TTC549 (cell line): ENCODE measurements around the gene ALPL.
"Not testable (repeated sequence)": the region's sequence is repeated elsewhere in the genome, so short reads cannot be mapped to it uniquely, and the experiment has no call there.

ENCODE experiments used
- FAIRE-seq: peaks from 2 replicates; lab custom pipeline; 2012; peaks lifted over from hg19 to GRCh38; lab: Jason Lieb, UNC

Gene ALPL

DNA sequence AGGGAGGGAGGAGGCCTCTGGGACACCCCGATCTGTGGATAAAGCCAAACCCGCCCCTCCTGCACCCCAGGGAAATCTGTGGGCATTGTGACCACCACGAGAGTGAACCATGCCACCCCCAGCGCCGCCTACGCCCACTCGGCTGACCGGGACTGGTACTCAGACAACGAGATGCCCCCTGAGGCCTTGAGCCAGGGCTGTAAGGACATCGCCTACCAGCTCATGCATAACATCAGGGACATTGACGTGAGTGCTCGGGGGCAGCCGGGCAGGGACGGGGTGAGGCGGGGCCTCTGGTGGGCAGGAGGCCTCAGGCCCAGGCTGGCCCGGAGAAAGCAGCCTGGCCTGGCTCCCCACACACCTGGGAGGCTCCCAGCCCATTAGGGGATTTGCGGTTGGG lies 54.7 kb downstream of the ALPL start:
- FAIRE-seq = no peak

DNA sequence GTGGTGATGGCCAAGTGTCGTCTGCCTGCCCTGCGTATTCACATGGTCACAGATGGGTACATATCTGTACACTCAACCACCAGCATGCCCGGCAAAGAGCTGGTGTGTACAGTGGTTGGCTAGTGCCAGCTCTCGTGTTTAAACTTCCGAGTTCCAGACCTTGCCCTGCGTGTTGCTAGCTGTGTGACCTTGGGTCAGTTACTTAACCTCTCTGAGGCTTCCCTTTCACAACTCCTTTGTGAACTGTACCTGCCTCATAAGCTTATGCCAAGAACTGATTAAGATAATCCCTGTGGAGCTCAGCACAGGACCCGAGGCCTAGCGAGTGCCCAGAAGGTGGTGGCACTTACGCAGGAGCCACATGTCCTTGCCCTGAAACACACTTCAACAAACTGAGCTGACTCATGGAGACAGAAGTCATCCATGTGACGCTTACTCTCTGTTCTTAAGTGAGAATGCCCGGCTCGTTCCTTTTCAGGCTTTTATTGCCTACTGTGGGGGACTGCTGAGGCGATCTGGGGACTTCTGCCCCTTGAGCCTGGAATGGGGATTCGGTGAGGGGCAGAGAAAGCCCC lies 55.4 kb downstream of the ALPL start:
- FAIRE-seq = no peak

DNA sequence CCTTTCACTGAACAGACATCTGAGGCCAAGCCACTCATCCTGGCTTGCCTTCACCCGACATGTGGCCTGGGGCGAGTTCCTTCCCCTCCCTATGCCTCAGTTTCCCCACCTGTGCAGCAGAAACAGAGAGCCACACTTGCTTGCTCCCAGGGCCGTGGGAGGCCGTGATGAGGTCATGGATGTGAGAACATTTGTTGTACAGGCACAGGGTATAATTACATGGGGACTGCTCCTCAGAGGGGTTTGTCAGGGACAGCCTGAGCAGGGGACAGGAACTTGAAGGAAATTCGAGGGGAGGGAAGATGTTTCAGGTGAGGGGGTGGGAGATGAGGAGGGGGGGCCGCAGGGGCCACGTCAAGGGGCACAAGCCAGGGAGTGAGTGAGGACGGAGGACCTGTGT lies 56.1 kb downstream of the ALPL start:
- FAIRE-seq = no peak

DNA sequence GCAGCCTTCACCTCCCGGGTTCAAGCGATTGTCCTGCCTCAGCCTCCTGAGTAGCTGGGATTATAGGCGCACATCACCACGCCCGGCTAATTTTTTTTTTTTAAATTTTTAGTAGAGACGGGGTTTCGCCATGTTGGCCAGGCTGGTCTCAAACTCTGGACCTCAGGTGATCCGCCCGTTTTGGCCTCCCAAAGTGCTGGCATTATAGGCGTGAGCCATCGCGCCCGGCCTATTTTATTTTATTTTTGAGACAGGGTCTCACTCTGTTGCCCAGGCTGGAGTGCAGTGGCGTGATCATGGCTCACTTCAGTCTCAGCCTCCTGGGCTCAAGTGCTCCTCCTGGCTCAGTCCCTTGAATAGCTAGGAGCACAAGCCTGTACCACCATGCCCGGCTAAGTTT lies 57.1 kb downstream of the ALPL start:
- FAIRE-seq = not testable (repeated sequence)

DNA sequence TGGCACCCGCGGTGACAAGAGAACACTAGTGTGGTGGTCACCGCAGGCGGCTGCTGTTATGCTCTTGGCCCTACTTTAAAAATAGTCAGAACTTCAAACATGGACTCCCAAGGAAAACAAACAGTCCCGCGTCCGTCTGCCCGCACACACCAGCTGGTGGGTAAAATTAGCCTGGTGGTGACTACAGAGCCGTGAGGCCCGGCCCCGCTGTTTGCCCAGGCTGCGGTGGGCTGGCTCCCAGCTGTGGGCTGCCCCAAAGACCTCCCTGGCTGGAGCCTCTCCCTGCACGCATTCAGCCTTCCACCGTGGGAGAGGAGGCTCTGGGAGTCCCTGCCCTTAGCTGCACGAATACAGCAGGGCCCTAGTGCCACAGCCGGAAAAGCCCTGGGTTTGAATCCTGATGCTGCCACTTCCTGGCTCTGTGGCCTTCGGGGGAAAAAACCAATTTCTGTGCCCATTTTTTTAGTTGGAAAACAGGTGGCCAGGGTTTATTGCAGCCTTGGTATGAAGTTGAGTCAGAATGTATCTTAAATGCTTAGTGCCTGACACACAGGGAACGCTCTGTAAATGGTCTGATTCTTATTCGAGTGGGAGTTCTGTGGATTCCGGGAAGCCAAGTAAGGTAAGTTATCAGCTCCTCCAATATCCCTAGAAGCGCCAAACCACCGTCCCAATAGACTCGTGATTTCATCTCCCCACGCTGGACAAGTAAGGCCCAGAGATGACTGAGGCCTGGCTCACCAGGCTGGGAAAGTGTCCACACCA lies 58.2 kb downstream of the ALPL start:
- no peak for FAIRE-seq

DNA sequence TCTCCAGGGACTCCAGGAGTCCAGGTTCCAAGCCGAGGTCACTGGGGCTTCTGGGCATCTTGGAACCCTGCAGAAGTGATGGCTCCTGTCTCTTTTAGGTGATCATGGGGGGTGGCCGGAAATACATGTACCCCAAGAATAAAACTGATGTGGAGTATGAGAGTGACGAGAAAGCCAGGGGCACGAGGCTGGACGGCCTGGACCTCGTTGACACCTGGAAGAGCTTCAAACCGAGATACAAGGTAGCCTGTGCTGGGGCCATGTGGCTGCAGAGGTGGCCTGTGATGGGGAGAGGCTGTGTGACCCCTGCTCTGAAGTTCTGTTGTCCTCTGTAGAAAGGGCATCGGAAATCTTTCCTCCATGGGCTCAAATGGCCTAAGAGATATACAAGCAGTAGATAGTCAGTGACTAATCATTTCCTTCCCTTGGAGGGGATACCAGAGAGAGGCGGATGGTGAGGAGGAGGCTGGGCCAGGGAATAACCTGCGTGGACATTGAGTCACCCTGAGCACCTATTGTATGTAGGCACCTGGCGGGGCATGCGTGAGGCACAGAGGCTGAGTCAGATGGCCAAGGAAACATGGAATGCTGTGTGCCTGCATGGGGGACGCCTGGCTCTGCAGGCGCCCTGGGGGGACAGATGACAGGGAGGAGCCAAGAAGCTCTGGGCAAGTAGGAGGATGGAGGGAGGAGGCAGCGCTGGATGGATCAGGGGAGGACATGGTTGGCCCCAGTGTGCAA lies 59.0 kb downstream of the ALPL start:
- FAIRE-seq = no peak

DNA sequence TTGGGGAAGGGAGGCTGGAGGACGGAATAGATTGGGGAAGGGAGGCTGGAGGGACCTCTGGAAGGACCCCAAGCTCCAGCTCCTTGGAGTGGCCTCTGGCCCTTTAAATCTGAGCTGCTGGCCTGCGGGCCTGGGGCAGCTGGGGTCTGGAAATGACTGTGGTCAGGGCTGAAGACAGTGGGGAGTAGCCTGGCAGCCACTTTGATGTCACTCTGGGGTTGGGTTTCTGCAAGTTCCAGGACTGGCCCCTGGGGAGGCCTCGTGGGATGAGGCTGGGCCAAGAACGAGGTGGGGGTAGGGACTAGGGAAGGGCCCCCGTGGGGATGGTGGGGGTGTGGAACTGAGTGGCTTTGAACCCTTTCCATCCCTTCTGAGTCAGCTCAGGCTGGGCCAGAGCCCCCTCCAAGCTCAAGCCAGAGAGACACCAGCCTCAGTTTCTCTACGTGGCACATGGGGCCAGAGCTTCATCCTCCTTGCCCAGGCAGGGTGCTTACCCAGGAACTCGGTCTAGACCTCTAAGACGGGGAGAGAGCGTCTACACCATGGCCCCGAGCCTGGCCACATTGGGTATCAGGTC lies 59.7 kb downstream of the ALPL start:
- no peak for FAIRE-seq

DNA sequence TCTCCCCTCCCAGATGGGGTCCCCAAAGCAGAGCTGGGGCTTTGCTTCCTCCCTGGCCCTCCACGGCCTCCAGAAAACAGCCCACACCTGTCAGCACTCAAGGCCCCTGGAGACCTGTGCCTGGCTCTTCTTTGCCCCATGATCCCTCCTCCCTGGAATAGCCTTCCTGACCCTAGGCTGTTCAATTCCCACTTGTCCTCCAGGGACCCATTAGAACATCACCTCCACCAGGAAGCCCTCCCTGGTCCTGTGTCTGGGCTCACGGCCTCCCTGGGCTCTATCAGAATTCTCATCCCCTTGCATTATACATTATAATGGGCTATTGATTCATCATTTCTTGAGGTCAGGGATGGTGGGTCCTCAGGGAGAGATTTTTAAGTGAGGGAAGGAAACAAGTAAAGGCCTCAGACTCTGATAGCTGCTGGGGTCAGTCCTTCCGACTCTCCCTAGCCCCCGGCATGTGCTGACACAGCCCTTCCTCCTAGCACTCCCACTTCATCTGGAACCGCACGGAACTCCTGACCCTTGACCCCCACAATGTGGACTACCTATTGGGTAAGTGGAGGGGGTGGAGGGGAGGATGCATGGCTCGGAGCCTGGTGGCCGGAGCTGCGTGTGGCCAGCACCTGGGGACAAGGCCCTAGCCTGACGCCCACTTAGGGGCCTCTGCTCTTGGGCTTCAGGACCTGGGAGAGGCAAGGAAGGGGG lies 60.8 kb downstream of the ALPL start:
- no peak for FAIRE-seq

DNA sequence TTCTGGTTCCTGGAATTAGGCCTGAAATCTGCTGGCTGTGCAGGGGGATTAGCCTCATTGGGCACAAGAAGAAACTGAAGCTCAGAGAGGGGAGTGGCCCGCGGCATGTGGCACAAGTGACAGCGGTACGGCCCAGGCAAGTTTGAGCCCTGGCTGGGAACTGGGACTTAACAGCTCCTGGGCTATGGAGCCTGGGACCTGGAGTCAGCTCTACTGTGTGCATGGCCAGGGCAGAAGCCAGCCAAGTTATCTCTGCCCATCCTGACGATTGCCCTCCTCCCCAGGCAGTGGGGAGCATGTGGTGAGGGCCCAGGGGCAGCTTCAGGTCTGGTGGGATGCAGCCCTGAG lies 61.3 kb downstream of the ALPL start:
- no peak for FAIRE-seq

DNA sequence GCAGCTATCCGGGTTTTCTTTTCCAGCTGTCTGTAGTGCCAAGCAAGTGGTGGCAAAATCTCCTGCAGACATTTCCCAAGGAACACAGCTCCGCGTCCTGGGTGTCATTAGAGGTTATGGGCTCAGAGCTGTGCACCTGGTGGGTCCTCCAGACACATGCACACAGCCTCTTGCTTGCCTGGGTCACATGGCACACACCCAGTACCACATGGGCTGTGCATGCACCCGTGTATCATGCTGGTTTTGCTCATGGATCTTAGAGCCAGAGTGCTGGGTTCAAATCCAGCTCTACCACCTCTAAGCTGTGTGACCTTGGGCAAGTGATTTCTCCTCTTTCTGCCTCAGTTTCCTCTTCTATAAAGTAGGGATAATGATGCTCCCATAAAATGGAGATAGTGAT lies 61.7 kb downstream of the ALPL start:
- no peak for FAIRE-seq

DNA sequence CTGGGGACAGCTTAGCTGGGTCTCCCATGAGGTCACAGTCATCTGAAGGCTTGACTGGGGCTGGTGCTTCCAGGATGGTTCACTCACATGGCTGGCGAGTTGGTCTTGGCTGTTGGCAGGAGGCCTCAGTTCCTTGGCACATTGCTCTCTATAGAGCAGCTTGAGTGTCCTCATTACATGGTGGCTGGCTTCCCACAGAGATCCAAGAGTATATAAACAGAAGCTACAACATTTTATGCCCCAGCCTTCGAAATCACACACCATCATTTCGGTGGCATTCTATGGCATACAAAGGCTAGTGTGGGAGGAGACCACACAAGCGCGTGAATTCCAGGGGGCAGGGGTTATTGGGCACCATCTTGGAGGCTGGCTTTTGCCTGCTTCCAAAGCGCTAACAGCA lies 63.0 kb downstream of the ALPL start:
- FAIRE-seq = no peak

DNA sequence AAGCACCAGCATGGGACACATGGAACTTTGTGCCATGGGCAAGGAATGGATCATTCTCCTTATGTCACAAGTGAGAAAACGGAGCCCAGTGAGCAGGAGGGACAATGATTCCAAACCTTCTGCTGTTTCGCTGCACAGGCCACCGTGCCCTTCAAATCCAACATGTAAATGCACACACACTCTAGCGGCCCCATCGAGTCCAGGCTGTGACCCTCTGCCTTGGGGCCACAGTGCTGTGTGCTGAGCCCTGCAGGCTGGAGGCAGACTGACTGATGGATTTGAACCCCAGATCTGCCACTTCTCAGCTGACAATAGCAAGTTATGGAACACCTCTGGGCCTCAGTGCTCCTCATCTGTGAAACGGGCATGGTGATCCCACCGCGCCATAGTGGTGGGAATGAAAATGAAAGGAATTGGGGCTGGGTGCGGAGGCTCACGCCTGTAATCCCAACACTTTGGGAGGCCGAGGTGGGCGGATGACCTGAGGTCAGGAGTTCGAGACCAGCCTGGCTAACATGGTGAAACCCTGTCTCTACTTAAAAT lies 63.6 kb downstream of the ALPL start:
- no peak for FAIRE-seq

DNA sequence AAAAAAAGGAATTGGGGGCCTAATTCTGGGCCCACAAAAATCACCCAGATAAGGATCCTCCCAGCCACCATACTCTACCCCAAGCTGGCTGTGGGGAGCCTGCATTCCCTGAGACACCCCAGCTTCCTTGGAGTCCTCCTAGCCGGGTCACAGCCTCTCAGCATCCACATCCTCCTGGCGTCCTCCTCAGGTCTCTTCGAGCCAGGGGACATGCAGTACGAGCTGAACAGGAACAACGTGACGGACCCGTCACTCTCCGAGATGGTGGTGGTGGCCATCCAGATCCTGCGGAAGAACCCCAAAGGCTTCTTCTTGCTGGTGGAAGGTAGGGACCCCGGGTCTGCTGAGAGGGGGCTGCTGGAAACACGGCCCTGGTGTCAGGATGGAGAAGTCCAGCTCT lies 64.3 kb downstream of the ALPL start:
- FAIRE-seq = no peak

DNA sequence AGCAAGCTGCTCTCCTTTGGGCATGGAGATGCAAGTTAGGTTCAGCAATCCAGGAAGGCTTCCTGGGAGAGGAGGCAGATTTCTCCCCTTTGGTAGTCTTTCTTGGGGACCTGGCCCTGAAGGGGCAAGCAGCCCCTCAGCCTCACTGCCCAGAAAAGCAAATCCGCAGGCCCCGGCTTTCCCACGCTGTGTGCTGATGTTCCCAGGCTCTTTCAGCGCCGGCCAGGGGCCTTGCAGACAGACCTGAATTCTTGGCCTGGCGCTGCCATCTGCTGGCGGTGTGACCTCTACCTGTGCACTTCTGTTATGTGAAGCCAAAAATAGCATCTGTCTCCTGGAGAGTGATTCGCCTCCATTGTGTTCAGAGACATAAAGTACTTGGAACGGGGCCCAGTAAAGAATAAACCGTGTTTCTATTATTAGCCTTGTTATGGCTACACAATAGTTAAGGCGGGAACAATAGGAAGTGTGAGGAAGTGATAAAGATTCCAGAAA lies 64.8 kb downstream of the ALPL start:
- no peak for FAIRE-seq

DNA sequence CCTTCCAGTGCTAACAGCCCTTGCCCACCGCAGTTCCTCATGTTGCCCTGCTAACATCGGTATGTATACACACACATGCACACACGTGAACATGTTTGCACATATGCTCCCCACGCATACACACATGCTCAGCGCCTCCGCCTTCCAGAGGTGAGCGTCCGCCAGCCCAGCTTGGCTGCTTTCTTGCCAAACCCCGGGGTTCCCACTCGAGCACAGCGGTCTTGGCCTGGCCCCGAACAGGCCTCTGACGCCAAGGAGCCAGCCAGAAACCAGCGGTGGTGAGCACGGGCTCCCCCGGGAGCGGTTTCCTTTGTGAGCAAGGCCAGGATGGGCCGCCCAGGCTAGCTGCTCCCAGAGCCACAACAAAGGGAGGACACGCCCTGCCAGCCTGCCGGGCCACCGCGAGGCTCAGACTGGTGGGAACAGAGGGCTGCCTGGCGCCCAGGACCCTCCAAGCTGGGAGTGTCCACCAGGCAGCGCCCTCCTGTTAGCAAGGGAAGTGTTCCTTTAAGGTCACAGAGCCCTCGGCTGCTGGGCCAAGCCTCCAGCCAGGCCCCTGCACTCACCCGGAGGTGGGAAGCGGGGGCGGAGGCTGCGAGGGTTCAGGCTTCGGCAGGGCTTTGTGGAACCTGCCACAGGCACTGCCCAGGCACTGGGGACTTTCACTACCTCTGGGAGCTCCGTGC lies 65.4 kb downstream of the ALPL start:
- no peak for FAIRE-seq

DNA sequence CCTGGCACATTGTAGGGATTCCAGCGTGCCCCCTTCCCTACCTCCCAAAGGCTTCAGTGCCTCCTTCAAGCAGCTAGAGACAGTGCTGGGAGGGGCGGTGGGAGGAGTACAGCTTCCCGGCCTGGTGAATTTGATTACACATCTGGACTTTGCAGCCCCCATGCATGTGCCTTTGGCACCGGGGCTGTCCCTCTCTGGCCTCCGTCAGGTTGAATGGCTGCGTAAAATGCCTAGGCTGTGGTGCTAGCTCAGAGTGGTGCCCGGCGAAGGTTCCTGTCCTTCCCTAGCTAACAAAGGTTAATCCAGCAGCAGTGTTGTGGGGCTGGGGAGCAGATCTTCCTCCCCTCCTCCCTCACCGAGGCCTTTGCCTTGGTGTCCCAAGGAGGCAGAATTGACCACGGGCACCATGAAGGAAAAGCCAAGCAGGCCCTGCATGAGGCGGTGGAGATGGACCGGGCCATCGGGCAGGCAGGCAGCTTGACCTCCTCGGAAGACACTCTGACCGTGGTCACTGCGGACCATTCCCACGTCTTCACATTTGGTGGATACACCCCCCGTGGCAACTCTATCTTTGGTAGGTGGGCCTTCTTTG lies 66.2 kb downstream of the ALPL start:
- no peak for FAIRE-seq

DNA sequence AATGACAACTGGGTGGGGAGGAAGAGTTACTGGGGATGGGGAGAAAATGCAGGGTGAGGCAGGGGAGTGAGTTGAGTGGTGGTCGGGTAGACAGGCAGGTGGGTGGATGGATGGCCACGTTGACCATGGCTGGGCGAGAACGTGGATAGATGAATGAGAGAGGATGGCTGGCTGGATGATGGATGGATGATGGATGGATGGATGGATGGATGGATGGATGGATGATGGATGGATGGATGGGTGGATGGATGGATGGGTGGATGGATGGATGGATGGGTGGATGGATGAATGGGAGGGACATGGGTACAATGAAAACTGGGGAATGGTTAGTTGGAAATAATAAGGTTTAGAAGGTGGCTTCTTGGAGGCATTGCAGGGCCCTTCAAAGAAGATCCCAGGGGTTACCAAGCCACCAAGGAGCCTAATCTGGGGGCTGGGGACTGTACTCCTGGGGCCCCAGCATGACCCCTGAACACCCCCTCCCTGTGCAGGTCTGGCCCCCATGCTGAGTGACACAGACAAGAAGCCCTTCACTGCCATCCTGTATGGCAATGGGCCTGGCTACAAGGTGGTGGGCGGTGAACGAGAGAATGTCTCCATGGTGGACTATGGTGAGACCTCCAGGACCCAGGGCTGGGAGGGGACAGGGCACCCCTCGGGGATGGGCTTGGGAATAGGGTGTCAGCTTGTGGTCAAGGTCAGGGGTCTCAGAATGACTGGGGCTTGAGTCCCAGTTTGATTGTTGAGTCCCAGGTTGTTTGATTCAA lies 67.0 kb downstream of the ALPL start:
- no peak for FAIRE-seq

DNA sequence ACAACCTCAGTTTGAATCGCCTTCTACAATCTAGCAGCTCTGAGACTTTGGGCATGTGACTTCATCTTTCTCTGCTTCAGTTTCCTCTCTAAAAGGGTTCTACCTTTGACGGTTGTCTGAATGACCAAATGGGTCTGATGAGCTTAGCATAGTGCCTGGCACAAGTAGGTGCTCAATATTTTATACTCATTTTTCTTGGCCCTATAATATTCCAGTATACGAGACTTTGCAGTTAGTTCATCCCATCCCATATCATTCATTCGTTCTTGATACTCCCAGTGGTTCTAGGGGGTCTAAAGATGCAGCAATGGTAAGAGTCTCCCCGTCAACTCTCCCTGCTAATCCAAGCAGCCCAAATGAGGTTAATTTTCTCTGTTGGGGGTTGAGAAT lies 67.6 kb downstream of the ALPL start:
- FAIRE-seq = no peak

DNA sequence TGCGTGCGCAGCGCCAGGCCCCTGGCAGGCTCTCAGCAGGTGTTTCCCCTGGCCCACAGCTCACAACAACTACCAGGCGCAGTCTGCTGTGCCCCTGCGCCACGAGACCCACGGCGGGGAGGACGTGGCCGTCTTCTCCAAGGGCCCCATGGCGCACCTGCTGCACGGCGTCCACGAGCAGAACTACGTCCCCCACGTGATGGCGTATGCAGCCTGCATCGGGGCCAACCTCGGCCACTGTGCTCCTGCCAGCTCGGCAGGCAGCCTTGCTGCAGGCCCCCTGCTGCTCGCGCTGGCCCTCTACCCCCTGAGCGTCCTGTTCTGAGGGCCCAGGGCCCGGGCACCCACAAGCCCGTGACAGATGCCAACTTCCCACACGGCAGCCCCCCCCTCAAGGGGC lies 68.1 kb downstream of the ALPL start:
- FAIRE-seq = no peak

DNA sequence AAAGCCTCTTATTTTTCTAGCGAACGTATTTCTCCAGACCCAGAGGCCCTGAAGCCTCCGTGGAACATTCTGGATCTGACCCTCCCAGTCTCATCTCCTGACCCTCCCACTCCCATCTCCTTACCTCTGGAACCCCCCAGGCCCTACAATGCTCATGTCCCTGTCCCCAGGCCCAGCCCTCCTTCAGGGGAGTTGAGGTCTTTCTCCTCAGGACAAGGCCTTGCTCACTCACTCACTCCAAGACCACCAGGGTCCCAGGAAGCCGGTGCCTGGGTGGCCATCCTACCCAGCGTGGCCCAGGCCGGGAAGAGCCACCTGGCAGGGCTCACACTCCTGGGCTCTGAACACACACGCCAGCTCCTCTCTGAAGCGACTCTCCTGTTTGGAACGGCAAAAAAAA lies 68.7 kb downstream of the ALPL start:
- FAIRE-seq = no peak

DNA sequence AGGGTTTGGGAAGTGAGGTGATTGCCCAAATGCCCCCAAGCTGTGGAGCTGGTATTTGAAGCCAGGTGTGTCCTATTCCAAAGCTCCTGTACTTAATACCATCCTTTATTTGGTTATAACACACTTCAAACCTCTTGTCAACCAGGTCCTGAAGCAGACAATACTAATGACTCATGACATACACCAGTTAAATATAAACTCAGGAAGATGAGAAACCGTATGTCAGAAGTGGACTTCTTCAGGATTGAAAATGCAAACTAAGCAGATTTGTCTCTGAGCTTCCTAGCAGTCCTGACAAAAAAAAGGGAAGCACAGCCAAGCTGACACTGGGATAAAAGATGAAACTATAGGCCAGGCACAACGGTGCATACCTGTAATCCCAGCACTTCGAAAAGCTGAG lies 70.6 kb downstream of the ALPL start:
- no peak for FAIRE-seq
